Progenitor cell of endocrine pancreas (in vitro differentiated cells): ENCODE results near the gene GRB10. TPM values are rescaled to one million over a fixed set of nuclear protein-coding genes. Genes with fewer than 3 reads are reported as not detected.

Source experiments
- DNase-seq: peaks from one replicate; pipeline ENCODE4 v3.0.0; 2021; ENCODE audit warnings: low spot score; ENCODE audit not compliant: unreplicated experiment
- H3K27ac Mint-ChIP-seq: 2 replicates; pipeline ENCODE4 v1.8.0; 2021; ENCODE audit warnings: mild to moderate bottlenecking, moderate library complexity, mixed read lengths
- H3K27me3 Mint-ChIP-seq: 2 replicates; pipeline ENCODE4 v1.8.0; 2021; ENCODE audit warnings: mixed read lengths
- H3K36me3 Mint-ChIP-seq: 2 replicates; pipeline ENCODE4 v1.8.0; 2022; ENCODE audit warnings: mixed read lengths; ENCODE audit not compliant: insufficient read depth
- H3K4me1 Mint-ChIP-seq: 2 replicates; pipeline ENCODE4 v1.8.0; 2021; ENCODE audit warnings: low read depth, mixed read lengths
- H3K4me3 Mint-ChIP-seq: 2 replicates; pipeline ENCODE4 v1.8.0; 2021; ENCODE audit warnings: low read depth, mild to moderate bottlenecking, moderate library complexity, mixed read lengths
- H3K9me3 Mint-ChIP-seq: 2 replicates; pipeline ENCODE4 v1.8.0; 2021; ENCODE audit warnings: low read depth, mixed read lengths
- total RNA-seq: library from RNA; stranded (reverse); gene quantifications from 2 replicates; pipeline ENCODE4 v1.2.1, GENCODE V29; 2021
- TF ChIP-seq, protein P1 (sequence below): fragments of 200-600 bp; sonication (generic); IDR thresholded peaks from one replicate; pipeline ENCODE4 v1.5.0; 2021; ENCODE audit warnings: antibody characterized with exemption, mild to moderate bottlenecking; ENCODE audit not compliant: unreplicated experiment

GRB10 gene
- total RNA-seq, 1 donor from 2014 or later = 58.4 TPM

DNA sequence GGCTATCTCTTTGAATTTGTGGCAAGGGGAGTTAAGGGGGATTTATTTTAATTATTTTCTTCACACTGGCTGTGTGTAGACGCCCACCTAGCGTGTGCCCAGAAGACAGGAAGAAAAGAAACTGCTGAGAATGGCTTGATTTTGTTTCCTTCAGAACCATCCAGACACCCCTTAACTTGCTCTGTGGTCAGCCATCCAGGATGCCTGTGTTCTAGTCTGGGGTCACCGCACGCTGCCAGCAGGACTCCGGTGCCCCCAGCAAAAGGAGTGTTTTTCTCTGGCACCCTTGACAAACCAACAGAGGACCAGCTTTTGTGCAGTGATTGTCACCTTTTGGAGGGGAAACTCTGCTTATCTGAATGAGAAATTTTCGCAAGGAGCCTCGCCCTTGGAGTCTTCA, 222.8 kb downstream of the GRB10 start:
- Mint-ChIP-seq H3K36me3 (no peaks in the 10 kb centered on the region), H3K27ac (no peak overlapping the region), H3K4me1 (peaks cover 42% of the 10 kb centered on the region), H3K4me3 (no peak overlapping the region), H3K9me3 (no peaks in the 10 kb centered on the region), H3K27me3 (no peaks in the 10 kb centered on the region)
- TF ChIP-seq, protein P1, sequence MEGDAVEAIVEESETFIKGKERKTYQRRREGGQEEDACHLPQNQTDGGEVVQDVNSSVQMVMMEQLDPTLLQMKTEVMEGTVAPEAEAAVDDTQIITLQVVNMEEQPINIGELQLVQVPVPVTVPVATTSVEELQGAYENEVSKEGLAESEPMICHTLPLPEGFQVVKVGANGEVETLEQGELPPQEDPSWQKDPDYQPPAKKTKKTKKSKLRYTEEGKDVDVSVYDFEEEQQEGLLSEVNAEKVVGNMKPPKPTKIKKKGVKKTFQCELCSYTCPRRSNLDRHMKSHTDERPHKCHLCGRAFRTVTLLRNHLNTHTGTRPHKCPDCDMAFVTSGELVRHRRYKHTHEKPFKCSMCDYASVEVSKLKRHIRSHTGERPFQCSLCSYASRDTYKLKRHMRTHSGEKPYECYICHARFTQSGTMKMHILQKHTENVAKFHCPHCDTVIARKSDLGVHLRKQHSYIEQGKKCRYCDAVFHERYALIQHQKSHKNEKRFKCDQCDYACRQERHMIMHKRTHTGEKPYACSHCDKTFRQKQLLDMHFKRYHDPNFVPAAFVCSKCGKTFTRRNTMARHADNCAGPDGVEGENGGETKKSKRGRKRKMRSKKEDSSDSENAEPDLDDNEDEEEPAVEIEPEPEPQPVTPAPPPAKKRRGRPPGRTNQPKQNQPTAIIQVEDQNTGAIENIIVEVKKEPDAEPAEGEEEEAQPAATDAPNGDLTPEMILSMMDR = no peak
- DNase-seq = no peak

DNA sequence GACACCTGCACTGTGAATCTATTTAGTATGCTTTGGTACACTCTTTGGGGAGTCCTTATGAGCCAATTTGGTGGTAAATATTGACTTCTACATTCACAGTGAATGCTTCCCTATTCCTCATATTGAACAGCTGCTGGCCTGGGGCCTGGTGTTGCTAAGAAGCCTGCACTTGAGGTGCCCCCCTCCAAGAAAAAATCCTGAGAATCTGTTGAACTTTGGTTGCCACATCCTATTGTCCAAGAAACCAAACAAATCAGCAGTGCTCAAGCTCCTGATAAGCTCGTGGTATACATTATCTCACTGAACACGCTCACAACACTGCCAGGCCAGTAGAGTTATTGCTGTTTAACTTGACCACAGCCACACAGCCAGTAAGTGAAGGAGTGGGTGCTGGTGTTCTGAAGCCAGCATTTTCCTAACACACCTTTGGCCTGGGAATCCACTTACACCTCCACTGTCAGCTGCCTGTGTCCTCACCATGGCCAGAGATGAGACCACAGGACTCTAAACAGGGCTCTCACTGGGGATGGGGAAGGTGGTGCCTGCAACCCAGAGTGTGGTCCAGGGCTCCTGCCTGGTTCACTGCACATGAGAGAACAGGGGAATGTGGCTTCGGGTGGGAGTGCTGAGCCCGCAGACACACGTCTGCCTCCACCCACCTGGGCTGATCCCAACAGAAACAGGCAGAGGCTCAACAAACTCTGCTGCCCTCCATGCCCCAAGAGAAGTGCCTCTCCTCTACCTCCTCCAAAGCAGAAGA, 224.2 kb downstream of the GRB10 start:
- Mint-ChIP-seq H3K27ac (no peak overlapping the region), H3K36me3 (no peaks in the 10 kb centered on the region), H3K9me3 (no peaks in the 10 kb centered on the region), H3K4me1 (peaks cover 34% of the 10 kb centered on the region), H3K27me3 (no peaks in the 10 kb centered on the region), H3K4me3 (no peak overlapping the region)
- TF ChIP-seq, protein P1 = no peak
- no peak for DNase-seq

DNA sequence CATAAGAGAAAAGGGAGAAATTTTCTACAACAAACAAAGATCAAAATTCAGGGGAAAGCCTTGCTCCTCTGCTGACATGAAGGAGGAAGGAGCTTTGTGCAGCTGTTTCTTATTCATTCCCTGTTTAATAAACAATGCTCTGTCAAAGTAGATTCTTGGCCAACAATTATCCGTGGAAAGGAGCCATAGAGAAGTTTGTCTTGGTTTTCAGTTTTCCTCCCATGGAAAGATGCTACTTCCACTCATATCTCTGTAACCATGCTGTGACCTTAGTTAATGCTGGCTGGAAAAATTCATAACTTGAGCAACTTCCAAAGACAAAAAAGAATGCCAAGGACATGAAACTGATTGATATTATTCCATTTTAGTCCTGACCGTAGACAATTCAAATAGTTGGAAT, 225.6 kb downstream of the GRB10 start:
- peaks cover 43% of the 10 kb centered on the region for H3K4me1 Mint-ChIP-seq
- no peak overlapping the region for H3K4me3 Mint-ChIP-seq
- H3K9me3 Mint-ChIP-seq = no peaks in the 10 kb centered on the region
- TF ChIP-seq, protein P1 = no peak
- no peak overlapping the region for H3K27ac Mint-ChIP-seq
- no peaks in the 10 kb centered on the region for H3K36me3 Mint-ChIP-seq
- H3K27me3 Mint-ChIP-seq = no peaks in the 10 kb centered on the region
- no peak for DNase-seq

DNA sequence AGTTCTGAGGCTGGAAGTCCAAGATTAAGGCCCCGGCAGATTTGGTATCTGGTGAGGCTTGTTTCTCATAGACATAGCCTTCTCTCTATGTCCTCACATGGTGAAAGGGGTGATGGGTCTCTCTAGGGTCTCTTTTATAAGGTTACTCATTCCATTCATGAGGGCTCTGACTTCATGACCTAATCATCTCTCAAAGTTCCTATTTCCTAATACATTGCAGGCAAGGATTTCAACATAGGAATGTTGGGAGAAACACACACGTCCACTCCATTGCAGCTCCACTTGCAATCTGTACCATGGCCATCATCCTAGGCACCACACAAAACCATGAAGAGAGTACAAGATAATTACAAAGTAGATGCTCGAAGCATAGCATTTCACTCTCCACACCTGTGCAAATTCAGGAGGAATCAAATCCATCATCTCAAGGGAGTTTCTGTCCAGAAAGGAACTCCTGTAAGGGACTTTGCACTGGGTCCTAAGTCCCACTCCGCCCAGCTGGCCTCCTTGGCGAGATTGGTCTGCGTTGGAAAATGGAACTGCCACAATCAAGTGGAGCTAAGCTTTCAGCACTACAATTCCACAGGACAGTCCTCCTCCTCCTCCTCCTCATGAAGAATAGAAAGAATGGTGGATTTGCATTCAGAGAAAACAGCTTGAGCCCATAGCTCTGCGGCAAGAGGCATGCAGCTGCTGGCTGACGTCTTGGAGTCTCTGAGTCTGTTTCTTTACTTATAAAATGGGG, 226.3 kb downstream of the GRB10 start:
- H3K9me3 Mint-ChIP-seq = no peaks in the 10 kb centered on the region
- H3K27ac Mint-ChIP-seq = no peak overlapping the region
- H3K4me3 Mint-ChIP-seq = no peak overlapping the region
- H3K36me3 Mint-ChIP-seq = no peaks in the 10 kb centered on the region
- no peaks in the 10 kb centered on the region for H3K27me3 Mint-ChIP-seq
- H3K4me1 Mint-ChIP-seq = peaks cover 47% of the 10 kb centered on the region
- TF ChIP-seq, protein P1 = no peak
- no peak for DNase-seq

DNA sequence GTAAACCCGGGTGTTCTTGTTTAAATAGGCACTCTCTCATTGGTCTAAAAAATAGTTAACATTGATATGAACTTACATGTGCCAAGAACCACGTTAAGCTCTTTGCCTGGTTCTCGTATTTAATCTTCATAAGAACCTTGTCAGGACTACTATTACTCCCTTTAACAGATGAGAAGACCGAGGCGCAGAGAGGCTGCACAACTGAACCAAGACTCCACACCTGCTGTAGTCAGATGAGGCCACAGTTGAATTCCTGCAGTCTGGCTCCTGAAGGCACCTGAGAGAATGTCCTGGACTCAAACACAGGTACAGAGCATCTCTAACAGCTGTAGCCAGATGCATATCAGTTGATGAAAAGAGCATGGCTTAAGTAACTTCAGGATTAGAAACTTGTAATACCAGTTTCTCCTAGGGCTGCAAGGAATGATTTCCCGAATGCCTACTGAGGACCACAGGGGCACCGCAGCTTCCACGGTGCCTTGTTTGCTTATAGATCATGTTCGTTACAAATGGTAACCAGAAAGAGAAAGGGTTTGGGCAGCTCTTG, 227.0 kb downstream of the GRB10 start:
- Mint-ChIP-seq H3K4me3 (no peak overlapping the region), H3K9me3 (no peaks in the 10 kb centered on the region), H3K27me3 (no peaks in the 10 kb centered on the region), H3K4me1 (peaks cover 46% of the 10 kb centered on the region), H3K36me3 (no peaks in the 10 kb centered on the region), H3K27ac (no peak overlapping the region)
- no peak for DNase-seq
- TF ChIP-seq, protein P1 = no peak
